ENCODE measurements around the gene HERC2.
"Not testable (repeated sequence)": the region's sequence is repeated elsewhere in the genome, so short reads cannot be mapped to it uniquely, and the experiment has no call there.

Gene HERC2, protein sequence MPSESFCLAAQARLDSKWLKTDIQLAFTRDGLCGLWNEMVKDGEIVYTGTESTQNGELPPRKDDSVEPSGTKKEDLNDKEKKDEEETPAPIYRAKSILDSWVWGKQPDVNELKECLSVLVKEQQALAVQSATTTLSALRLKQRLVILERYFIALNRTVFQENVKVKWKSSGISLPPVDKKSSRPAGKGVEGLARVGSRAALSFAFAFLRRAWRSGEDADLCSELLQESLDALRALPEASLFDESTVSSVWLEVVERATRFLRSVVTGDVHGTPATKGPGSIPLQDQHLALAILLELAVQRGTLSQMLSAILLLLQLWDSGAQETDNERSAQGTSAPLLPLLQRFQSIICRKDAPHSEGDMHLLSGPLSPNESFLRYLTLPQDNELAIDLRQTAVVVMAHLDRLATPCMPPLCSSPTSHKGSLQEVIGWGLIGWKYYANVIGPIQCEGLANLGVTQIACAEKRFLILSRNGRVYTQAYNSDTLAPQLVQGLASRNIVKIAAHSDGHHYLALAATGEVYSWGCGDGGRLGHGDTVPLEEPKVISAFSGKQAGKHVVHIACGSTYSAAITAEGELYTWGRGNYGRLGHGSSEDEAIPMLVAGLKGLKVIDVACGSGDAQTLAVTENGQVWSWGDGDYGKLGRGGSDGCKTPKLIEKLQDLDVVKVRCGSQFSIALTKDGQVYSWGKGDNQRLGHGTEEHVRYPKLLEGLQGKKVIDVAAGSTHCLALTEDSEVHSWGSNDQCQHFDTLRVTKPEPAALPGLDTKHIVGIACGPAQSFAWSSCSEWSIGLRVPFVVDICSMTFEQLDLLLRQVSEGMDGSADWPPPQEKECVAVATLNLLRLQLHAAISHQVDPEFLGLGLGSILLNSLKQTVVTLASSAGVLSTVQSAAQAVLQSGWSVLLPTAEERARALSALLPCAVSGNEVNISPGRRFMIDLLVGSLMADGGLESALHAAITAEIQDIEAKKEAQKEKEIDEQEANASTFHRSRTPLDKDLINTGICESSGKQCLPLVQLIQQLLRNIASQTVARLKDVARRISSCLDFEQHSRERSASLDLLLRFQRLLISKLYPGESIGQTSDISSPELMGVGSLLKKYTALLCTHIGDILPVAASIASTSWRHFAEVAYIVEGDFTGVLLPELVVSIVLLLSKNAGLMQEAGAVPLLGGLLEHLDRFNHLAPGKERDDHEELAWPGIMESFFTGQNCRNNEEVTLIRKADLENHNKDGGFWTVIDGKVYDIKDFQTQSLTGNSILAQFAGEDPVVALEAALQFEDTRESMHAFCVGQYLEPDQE (N-terminal part only)

DNA sequence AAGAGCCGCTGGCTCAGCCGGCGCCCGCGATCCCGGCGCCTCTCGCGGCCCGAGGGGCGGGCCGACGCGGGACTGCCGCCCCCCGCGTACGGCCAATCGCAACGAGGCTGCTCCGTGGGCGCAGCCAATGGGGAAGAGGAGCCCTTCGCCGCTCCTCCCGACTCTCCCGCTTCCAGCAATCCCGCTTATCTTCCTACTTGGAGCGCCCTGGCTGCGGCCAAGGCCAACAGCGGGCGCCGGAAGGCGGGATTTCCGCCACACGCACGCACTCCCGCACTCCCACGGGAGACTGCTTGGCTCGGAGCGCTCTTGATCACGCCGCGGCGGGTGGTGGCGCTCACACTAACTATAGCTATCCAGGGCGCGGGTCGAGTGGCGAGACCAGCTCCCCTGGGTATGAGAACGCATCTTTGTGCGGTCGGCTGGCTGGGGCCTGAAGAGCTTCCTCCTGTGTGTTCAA, at the start of gene HERC2:
Gene HERC2, minus strand, starts transcription at position 51 of the 460 bp plus-strand sequence. CDS start 746 bp downstream, outside the sequence.
- not testable (repeated sequence) for DNase-seq (ENCODE audit: low spot score)

DNA sequence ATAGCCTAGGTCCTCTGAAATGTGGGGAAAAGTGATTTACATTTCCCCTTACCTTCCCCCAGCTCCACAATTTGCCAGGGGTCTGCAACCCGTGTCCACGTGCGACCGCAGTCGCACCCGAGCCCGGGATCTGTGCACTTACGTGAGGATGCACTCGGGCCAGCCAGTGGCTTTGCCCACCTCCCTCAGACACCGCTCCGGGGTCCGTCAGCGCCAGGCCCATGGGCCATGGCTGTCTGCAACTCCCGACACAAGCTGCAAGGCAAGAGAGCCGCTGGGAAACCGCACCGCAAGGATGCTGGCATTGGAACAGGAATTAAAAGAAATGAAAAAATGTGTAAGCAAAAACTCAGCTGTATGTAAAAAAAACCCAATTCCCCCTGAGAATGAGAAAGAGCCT, 43.5 kb upstream of the HERC2 start:
- not testable (repeated sequence) for DNase-seq (ENCODE audit: low spot score)

DNA sequence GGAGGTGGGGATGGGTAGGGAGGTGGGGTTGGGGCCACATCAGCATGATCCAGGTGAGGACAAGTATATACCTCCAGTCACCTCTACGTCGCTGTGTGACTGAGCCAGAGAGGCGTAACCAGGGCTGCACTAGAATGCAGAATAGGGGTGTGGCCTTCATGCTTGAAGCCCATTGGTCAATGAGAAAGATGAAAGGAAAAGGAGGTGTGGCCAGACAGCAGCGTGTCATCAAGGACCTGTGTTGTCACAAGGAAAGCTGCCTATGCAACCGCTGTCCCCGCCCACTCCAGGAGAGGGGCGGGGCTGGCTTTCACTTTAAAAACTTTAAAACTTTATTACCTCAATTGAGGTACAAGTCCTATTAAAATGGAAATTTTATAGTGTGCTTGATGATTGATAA, 36.0 kb upstream of the HERC2 start, which contains the start of gene GOLGA6L24:
Gene GOLGA6L24, minus strand, starts transcription at position 101 of the 400 bp plus-strand sequence. Its CDS starts 61 bp downstream, at position 40.
- not testable (repeated sequence) for DNase-seq (ENCODE audit: low spot score)

DNA sequence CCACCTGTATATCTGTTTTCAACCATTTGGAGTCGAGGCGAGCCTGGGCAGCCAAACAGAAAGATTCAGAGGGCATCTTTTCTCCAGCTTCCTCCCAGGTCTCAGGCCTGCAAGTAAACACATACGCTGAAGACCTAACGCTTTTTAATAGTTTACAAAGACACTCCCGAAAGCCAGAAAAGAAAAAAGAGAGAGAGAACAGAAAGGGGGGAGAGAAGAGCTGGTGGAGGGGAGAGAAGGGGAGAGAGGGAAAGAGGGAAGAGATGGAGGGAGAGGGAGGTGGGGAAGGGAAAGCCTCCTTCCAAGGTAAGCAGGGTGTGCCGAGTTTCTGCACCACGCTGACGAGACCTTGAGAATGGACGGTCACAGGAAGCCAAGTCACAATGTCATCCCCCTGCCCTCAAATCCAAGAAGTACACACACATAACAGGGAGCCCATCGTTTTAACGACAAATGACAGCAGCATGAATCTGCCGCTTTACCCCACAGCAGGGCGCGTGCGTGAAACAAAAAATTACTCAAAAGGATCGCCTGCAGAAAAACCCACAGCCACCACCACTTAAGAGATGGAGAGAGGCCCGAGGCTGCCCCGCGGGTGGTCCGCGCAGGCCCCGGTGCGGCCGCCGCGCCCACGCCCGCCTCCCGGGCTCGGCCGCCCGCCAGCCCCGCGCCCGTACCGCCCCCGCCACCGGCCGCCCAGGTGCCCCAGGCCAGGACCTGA, 461 bp downstream of the HERC2 start:
- DNase-seq (ENCODE audit: low spot score): not testable (repeated sequence)

DNA sequence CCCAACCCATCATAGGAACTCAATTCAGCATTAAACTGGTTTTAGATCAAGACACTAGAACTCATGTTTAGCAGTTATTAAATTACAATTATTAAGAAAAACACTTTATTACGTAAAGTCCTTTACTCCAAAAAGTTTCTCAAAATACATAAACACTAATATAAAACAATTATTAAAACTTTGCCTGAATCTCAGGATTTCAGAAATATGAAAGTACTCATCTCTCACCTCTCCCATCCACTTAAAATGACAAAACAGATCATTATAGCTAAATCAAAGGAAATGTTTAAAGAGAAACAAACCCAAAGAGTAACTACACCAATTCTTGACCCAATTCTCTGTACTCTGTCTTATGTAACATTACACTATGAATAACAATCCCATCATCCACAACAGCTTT, 2.3 kb downstream of the HERC2 start:
- not testable (repeated sequence) for DNase-seq (ENCODE audit: low spot score)

DNA sequence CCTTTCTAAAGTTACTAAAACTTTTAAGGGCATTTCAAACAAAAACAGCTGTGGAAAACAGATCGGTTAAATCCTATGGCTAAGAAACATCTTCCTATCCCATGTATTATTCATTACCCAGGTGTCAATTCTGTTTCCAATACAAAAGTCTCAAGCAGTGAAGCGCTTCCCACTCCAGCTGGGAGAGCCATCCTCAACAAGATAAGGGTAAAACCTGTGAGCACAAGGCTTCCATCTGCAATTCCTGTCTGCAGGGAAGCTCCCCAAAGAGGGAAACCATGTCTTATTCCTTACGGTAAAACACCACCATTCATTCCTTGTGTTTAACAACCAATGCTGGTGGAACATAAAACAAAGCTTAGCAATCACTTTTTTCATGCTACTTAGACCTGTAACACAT, 3.2 kb downstream of the HERC2 start:
- not testable (repeated sequence) for DNase-seq (ENCODE audit: low spot score)

DNA sequence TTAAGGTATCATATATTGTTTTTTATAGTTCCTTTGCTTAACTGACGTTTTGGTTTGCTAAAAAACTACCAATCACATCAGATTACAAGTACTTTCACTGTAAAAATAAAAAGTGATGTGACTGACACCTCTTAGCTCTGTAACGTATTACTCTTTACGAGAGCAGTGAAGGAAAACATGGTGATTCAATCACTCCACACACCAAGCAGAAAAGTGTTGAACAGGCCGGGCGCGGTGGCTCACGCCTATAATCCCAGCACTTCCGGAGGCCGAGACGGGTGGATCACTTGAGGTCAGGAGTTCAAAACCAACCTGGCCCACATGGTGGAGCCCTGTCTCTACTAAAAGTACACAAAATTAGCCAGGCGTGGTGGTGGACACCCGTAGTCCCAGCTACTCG, 3.9 kb downstream of the HERC2 start:
- DNase-seq (ENCODE audit: low spot score): not testable (repeated sequence)

DNA sequence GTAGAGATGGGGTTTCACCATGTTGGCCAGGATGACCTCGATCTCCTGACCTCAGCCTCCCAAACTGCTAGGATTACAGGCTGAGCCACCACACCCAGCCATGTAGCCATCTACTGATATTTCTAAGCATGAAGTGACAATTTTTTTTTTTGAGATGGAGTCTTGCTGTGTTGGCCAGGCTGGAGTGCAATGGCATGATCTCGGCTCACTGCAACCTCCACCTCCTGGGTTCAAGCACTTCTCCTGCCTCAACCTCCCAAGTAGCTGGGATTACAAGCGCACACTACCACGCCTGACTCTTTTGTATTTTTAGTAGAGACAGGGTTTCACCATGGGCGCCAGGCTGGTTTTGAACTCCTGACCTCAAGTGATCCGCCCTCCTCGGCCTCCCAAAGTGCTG, 5.0 kb downstream of the HERC2 start:
- DNase-seq (ENCODE audit: low spot score): not testable (repeated sequence)

DNA sequence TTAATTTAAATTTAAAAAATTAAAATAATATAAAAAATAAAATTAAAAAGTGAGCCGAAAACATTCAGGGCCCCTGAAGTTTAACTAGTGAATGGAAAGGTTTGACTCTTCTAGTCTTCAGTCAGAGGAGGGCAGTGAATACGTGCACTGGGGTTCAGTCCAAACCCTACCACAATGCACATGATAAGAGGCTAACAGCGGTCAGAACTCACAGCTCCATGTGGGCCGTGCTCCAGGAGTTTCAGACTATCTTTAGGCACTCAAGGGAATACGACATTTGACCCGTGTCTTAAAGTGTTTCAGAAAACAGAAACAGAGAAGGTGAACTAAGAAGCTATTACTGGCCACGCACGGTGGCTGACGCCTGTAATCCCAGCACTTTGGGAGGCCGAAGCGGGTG, 11.5 kb downstream of the HERC2 start:
- DNase-seq (ENCODE audit: low spot score): not testable (repeated sequence)

DNA sequence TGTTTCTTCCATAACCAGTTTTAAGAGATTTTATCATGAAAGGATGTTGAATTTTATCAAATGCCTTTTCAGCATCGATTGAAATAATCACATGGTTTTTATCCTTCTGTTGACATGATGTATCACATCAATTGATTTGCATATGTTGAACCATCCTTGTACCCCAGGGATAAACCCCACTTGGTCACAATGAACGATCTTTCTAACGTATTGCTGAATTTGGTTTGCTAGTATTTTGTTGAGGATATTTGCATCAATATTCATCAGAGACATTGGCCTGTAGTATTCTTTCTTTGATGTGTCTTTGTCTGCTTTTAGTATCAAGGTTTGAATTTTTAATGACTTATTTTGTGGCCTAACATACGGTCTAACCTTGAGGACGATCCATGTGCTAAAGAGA, 13.3 kb downstream of the HERC2 start:
- not testable (repeated sequence) for DNase-seq (ENCODE audit: low spot score)

DNA sequence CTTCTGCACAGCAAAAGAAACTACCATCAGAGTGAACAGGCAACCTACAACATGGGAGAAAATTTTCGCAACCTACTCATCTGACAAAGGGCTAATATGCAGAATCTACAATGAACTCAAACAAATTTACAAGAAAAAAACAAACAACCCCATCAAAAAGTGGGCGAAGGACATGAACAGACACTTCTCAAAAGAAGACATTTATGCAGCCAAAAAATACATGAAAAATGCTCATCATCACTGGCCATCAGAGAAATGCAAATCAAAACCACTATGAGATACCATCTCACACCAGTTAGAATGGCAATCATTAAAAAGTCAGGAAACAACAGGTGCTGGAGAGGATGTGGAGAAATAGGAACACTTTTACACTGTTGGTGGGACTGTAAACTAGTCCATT, 16.3 kb downstream of the HERC2 start:
- not testable (repeated sequence) for DNase-seq (ENCODE audit: low spot score)

DNA sequence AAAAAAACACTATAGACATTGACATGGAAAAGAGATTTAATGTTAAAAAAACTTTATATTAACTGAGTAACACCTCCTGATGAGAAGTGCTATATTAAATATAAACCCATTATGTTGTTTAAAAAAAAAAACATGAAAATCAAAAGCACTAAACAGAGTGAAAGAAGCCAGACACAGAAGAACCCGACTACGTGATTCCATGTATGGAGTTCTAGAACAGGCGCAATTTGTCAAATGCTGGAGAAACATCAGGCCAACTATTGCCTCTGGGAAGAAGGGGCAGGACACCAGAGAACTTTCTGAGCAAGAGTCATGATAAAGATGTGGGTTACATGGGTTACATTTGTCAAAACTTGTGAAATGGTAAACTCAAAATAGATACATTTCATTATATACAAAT, 24.5 kb downstream of the HERC2 start:
- DNase-seq (ENCODE audit: low spot score): not testable (repeated sequence)

DNA sequence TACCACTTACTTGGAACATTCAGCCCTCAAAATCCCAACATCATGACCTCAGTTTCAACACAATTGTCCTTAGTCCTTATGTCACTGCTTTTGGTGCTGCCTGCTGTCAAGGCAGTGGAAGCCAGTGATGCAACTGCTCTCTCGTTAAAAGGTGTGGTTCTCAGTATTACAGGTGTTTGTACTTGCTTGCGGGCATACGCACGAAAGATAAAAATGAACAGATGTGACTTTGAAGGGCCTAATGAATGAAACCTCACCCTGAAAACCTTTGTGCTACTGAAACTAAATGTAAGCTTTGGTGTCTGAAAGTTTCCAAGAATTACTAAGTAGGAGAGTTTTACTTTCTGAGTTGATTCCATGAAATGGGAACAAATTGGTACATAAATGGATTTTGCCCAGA, 25.2 kb downstream of the HERC2 start:
- not testable (repeated sequence) for DNase-seq (ENCODE audit: low spot score)

DNA sequence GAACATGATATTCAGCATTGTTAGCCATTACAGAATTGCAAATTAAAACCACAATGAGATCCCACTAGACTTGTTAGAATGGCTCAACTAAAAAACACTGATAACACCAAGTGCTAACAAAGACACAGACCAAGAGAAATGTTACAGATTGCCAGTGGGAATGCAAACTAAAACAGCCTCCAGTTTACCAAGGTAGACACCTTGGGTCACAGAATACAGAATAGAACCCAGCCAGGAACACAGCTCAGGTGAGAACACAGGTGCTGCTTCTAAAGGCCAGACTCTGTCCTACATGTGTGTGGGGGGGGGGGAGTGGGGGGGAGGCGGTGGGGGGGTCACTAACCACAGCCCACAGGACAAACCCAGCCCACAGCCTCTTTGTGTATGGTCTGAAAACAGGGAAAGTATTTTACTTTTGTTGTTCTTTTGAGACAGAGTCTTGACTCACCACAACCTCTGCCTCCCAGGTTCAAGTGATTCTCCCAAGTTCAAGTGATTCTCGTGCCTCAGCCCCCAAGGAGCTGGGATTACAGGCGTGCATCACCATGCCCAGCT, 26.9 kb downstream of the HERC2 start:
- not testable (repeated sequence) for DNase-seq (ENCODE audit: low spot score)

DNA sequence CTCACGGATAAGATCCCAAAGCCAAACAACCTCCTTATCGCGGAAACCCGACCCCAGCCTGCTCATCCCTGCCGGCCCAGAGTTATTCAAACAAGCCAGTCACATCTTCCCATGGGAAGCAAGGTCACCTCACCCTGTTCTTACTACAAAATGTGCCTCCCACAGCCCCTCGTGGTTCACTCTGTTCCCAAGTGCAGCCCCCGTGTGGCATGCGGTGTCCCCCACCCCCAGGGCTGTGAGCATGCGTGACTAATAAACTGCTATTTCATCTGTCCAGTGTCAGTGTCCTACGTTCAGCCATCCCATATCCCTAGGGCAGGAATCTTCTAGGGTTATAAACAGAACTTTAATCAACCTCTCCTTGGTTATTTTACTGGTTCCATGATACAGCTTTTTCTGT, 27.4 kb downstream of the HERC2 start:
- not testable (repeated sequence) for DNase-seq (ENCODE audit: low spot score)

DNA sequence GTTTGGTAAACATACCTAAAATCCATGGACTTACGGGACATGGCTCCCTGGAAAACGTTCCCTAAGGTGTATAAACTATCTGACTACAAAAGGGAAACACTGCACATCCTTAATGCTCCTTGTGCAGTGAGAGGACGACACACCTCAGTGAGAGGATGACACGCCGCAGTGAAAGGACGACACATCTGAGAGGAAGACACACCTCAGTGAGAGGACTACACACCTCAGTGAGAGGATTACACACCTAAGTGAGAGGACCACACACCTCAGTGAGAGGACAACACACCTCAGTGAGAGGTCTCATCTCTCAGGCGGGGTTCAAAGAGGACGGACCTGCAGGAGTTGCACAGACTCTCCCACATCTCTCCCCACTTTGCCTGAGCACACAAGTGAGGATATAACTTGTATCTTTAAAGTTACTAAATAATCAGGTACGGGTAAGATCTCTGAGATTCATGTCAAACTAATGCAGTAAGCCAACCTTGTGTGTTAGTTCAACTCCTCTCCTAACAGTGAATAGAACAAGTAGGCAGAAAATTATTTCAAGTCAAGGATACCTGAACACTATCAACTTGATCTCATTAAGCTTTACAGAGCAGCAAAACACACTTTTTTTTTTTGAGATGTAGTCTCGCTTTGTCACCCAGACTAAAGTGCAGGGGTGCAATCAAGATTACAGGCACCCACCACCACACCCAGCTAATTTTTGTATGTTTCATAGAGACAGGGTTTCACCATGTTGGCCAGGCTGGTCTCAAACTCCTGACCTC, 32.1 kb downstream of the HERC2 start:
- DNase-seq (ENCODE audit: low spot score): no peak

DNA sequence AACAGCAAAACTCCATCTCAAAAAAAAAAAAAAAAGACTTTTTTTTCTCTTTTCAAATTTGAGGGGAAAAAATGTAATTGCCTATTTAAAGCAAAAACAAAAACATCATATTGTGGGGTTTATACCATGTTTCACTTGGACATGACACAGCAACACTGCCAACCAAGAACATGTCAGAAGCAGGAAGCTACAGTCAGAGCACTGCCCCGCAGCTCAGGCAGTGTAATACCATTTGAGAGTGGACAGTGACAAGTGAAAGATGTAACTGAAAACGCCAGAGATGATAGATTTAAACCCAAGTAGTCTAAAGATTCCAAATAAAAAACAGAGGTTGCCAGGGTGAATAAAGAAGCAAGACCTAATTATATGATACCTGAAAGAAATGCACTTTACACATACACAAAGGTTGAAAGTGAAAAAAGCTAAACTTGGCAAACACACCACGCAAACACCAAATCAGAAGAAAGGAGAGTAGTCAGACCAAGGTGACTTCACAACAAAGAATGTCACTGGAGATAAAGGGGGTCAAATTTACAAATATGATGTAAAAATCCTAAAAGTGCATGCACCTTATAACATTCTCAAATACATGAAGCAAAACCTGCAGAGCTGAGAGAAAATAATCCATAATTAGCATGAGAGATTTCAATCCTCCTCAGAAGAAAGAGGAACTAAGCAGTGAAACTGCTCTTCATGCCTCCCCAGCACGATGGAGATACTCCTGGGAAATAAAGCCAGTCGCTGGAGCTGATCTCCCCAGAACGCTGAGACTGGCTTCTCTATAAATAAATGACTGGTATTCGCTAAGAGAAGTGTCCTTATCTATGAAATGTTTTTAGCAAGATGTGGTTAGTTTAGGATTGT, 32.9 kb downstream of the HERC2 start:
- DNase-seq (ENCODE audit: low spot score): not testable (repeated sequence)

DNA sequence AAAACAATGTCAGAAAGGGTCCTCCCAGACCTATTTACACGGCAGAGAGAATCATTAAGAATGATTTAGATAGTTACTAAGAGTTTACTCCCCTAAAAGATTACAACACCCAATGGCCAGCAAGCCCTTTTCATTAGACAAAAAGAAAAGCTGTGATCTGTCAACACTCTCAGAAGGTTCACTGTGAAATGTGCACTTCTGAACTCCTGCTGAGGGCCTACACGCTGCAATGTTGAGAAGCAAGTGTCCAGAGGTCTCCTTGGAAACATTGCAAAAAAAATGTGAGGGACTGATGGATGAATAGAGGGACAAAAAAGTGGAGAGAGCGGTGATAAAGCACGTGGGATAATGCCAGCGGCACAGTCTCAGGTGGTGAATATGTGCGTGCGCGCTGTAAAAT, 35.3 kb downstream of the HERC2 start:
- not testable (repeated sequence) for DNase-seq (ENCODE audit: low spot score)

DNA sequence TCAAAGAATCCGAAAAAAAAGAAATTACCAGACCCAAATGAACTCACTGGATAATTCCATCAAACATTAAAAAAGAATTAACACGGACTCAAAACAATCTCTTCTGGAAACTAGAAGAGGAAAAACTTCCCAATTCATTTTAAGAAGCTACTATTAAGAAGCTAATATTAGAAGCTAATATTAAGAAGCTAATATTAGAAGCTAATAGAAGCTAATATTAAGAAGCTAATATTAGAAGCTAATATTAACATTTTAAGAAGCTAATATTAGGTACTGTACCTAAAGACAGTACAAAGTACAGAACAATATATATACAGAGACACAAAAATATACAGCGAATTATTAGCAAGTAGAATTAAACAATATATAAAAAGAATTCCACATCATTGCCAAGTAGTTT, 35.9 kb downstream of the HERC2 start:
- DNase-seq (ENCODE audit: low spot score): no peak

Data from putamen (tissue), 1 donor.